Embryonic facial prominence (tissue), 1 donor: Measurements from ENCODE around the gene MTCL3.

ENCODE experiments used
- DNase-seq: peaks from one replicate; pipeline ENCODE4 v3.0.0-alpha.2; 2016; ENCODE audit errors: extremely low spot score

MTCL3 gene

GRCh38 chr6:127518710-127519468 lies at the start of gene MTCL3:
Gene MTCL3 (minus strand): TSS chr6:127519335.
- no peak for DNase-seq

DNA sequence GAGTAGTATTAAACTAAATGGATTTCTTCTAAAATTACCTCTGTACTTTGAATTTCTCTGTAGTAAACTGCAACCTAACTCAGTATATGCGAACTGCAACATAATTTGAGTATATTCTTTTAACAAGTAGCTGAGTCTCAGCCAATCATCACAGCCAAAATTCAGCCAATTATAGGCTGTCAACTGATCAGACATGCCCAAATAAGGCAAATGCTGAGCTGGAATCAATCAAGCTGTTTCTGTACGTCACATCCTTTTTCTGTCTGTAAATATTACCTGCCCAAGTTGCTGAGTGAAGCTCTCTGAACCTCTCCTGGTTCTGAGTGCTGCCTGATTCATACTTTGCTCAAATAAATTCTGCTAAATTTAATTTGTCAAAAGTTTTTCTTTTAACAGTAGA lies 48.3 kb upstream of the MTCL3 start:
- DNase-seq, result no peak

- DNase-seq, result no peak
These were observed 47.5 kb upstream of the MTCL3 start for GRCh38 chr6:127566651-127567050.

DNA sequence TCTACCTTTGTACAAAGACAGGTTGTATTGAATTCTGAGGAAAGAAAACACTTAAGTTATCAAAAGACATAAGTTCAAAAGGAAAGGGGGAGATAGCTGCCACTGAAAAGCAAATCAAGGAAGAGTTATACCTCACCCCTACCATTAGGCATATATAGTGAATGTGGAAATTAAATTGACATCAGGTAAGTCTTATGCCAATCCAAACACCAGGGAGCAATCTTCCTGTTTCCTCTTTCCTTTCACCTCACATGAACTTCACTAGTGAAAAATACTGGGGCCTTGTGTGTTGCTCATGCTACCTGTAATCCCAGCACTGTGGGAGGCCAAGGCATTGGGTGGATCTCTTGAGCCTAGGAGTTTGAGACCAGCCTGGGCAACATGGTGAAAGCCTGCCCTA lies 47.0 kb upstream of the MTCL3 start:
- DNase-seq, result no peak

DNA sequence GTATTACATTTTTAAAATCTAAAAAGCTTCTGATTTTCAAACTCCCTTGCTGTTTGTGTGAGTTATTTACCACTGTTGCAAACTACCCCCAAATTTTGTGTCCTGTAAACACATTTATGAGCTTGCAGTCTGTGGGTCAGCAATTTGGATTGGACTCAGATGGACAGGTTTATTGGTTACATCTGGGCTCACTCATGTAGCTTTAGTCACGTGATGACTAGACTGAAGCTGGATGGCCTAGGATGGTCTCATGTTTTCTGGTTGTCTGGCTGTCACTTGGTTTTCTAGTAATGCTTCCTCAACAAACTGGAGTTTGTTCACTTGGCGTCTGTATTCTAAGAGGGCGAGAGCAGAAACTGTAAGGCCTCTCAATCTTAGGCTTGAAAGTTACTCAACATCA lies 45.6 kb upstream of the MTCL3 start:
- DNase-seq, result no peak

DNA sequence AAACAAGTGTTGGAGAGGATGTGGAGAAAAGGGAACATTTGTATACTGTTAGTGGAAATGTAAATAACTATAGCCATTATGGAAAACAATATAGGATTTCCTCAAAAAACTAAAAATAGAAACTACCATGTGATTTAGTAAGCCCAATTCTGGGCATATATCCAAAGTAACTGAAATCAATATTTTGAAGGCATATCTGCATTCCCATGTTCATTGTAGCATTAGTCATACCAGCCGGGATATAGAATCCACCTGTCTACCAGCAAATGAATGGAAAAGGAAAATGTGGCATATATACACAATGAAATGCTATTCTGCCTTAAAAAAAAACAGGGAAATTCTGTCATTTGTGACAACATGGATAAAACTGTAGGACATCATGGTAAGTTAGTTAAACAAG lies 42.5 kb upstream of the MTCL3 start:
- DNase-seq, result no peak

DNA sequence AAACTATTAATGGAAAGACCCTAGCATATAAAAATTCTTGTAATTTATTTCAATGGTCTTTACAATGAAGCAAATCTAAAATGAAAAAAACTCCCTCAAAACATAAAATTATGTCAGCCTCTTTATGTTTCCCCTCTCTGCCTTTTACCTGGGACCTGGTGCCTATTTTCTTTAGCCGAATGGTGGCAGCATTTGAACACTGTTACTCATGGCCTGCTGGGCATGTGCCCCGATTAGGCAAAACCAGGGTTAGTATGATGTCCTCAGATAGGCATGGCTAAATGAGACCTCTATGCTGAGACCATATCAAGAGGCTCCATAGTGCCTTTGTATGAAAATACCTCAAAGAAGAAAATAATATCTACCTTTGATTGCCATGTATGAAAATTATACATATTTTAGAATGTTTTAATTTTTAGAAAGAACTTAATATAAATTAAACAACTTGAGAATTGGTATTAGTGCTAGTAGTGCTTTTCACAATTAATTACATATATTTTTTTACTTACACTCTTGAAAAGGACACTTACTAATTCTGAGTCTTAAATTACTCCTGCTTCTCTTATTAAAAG lies 35.4 kb upstream of the MTCL3 start:
- DNase-seq, result no peak

DNA sequence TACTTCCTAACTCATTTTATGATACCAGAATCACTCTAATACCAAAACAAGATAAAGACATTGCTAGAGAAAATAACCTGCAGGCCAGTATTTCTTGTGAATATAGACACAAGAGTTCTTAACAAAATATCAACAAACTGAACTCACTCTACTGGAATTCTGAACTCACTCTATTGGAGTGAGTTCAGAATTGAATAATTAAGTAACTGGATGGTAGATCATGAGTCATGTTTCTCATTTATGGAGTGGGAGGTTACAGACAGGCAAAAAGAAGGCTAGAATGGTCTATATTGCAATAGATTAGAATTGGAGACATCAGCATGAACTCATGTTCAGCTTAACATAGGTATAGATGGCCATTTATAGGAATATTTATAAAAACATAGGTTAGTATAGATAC lies 31.3 kb upstream of the MTCL3 start:
- DNase-seq, result no peak

GRCh38 chr6:127547904-127548649 lies 28.9 kb upstream of the MTCL3 start:
- DNase-seq, result no peak

DNA sequence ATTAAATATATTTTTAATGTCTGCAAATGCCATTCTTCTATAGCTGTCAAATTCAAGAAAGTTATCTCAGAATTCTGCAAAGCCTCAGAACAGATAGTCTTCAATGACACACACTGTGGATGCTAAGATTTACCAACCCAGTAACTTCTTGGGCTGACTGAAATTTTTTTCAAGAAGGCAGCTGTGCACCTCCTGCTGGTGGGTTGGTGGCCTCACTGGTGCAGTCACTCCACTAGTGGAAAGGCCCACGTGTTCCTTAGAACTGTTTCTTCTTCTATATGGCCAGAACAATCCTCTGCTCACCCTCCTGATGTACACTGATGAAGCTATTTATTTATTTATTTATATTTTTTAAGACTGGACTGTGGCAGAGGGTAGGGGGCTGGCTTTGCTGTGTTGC lies 28.1 kb upstream of the MTCL3 start:
- DNase-seq, result no peak

DNA sequence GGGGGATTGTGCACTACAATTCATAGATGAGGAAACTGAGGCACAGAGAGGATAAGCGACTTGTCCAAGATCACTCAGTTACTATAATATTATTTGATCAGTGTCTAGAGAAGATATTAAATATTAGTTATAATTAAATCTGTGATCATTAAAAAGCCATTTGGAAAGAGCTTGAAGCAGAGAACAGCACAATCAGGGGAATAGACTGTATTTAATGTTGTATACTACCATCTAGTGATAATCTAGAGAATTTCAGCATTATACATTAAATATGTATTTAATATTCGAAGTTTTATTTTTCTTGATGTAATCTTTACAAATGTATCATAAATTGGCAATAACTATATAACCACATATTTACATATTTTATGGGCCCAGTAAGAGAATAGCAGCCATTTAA lies 20.1 kb upstream of the MTCL3 start:
- no peak for DNase-seq

GRCh38 chr6:127538750-127539264 lies 19.7 kb upstream of the MTCL3 start:
- DNase-seq, result no peak

GRCh38 chr6:127533736-127534135 lies 14.6 kb upstream of the MTCL3 start:
- no peak for DNase-seq

- DNase-seq, result no peak
These were observed 13.9 kb upstream of the MTCL3 start for GRCh38 chr6:127533011-127533410.

GRCh38 chr6:127522714-127523113 lies 3.6 kb upstream of the MTCL3 start:
- DNase-seq, result no peak

- no peak for DNase-seq
These were observed 931 bp upstream of the MTCL3 start for GRCh38 chr6:127520066-127520465.

DNA sequence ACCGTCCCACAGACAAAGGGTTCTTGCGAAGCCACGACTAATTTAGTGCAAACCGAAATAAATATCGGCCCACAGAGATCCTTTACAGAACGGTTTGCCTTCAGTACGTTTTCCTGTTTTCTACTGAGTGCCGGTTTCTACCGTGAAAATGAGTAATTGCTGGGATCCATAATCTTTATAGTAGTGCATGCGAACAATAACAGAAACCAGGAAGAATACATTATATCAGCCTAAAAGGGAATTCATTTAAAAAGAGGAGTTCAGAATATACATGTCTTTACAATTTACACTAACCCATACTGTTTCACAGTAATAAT lies 292 bp upstream of the MTCL3 start:
- DNase-seq, result no peak

GRCh38 chr6:127518191-127518709 lies 885 bp downstream of the MTCL3 start:
- DNase-seq, result no peak

- no peak for DNase-seq
These were observed 1.4 kb downstream of the MTCL3 start for GRCh38 chr6:127517693-127518092.

DNA sequence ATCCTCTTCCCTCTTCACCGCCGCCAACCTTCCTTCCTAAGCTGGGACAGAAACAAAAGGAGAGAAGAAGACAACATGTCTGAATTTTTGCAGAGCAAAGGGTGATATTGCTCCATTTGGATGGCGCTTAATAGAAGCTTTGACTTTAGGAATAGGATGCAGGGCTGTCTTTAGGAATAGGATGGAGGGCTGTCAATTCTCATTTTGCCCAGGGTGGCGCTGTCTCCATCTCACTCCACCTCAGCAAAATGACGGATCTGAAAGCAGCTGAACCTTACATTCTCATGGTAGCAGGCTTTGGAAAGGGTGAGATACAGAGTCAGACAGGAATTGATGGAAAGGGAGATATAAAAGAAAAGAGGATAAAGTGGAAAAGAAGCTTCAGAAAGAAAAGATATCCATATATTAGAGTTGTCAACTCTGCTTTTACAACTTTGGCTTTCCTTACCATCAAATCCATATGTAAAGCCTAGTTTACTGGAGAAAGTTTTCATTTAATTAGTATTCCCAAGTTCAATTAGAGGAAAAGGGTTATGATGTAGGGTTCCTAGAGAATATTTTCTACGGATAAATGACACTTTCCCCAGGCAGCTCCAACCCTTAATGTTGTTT lies 2.4 kb downstream of the MTCL3 start:
- no peak for DNase-seq

- no peak for DNase-seq
These were observed 3.1 kb downstream of the MTCL3 start for GRCh38 chr6:127515794-127516661.
